ENCODE measurements around the gene ZBTB18.

The ZBTB18 gene

DNA sequence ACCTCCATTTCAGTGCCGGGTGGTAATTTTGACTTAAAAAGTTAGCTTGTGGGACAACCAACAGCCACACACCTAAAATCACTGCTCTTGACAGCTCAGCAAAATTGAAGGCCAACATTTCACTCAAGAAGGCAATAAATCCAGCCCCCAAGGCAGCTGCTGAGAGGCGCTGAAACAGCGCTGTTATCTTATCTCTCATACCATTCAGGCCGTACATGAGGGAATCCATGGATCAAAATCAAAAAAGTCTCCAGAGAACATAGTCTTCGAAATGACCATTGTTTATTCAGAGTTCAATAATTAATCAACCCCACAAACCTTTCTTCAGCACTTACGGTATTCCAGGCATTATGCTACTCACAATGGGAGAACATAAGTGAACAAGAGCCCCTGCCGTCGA, 38.5 kb downstream of the ZBTB18 start:
- H3K4me3 ChIP-seq (ENCODE audit: extremely low read depth, insufficient read depth, low read length, poor library complexity, severe bottlenecking) = no peak overlapping the region
- 91 to 93% methylated on average over 3 to 7 of the region's 8 CpGs for WGBS, 2 experiments (ENCODE audit: insufficient coverage in 2 of 2)
- no peaks in the 10 kb centered on the region for H3K4me1 ChIP-seq (ENCODE audit: control insufficient read depth, insufficient read depth, low read length, poor library complexity, severe bottlenecking)
- H3K36me3 ChIP-seq (ENCODE audit: control insufficient read depth, insufficient read depth, low read length) = no peaks in the 10 kb centered on the region
- no peaks in the 10 kb centered on the region for H3K9me3 ChIP-seq (ENCODE audit: control insufficient read depth, low read length)
- H3K27ac ChIP-seq (ENCODE audit: low read depth, low read length, severe bottlenecking) = no peak overlapping the region

GRCh38 chr1:244090645-244091044, 39.6 kb downstream of the ZBTB18 start:
- 91 to 93% methylated on average over 3 of the region's 3 CpGs for WGBS, 2 experiments (ENCODE audit: insufficient coverage in 2 of 2)
- Histone ChIP-seq H3K4me1 (ENCODE audit: control insufficient read depth, insufficient read depth, low read length, poor library complexity, severe bottlenecking) (no peaks in the 10 kb centered on the region), H3K36me3 (ENCODE audit: control insufficient read depth, insufficient read depth, low read length) (no peaks in the 10 kb centered on the region), H3K27ac (ENCODE audit: low read depth, low read length, severe bottlenecking) (no peak overlapping the region), H3K9me3 (ENCODE audit: control insufficient read depth, low read length) (no peaks in the 10 kb centered on the region), H3K4me3 (ENCODE audit: extremely low read depth, insufficient read depth, low read length, poor library complexity, severe bottlenecking) (no peak overlapping the region)

DNA sequence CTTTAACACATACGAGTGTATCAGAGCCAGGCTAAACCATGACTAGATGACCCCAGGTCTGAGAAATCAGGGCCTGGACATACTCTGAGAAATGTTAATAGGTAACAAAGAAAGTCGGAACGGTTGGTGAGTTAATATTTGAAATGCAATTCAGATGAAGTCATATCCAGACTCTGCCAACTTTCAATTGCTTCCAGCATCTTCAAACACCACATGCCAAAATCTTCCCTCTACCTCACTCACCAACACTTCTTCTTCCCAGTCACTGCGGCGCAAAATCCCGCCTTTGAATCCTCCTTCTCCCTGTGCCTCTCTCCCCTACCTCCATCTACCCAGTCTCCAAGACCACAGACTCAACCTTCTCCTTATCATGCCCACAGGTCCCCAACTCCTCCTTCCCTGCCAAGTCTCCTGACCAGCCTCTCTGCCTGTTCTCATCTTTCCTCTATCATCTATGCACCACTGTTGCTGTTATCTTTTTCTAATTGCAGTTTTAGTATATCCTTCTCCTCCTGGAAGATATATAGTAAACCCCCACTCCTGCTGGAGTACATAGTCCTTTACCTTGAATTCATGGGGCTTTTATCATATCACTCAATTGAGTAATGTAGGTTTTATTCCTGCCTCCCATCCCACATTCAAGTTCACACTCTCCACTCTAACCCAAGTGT, 41.3 kb downstream of the ZBTB18 start:
- H3K4me1 ChIP-seq (ENCODE audit: control insufficient read depth, insufficient read depth, low read length, poor library complexity, severe bottlenecking) = no peaks in the 10 kb centered on the region
- no peak overlapping the region for H3K27ac ChIP-seq (ENCODE audit: low read depth, low read length, severe bottlenecking)
- no peak overlapping the region for H3K4me3 ChIP-seq (ENCODE audit: extremely low read depth, insufficient read depth, low read length, poor library complexity, severe bottlenecking)
- H3K9me3 ChIP-seq (ENCODE audit: control insufficient read depth, low read length) = no peaks in the 10 kb centered on the region
- WGBS, 2 experiments (ENCODE audit: insufficient coverage in 2 of 2) = 98 to 100% methylated on average over 3 to 4 of the region's 6 CpGs
- no peaks in the 10 kb centered on the region for H3K36me3 ChIP-seq (ENCODE audit: control insufficient read depth, insufficient read depth, low read length)

GRCh38 chr1:244092964-244093638, 42.0 kb downstream of the ZBTB18 start:
- Histone ChIP-seq H3K9me3 (ENCODE audit: control insufficient read depth, low read length) (no peaks in the 10 kb centered on the region), H3K4me1 (ENCODE audit: control insufficient read depth, insufficient read depth, low read length, poor library complexity, severe bottlenecking) (no peaks in the 10 kb centered on the region), H3K4me3 (ENCODE audit: extremely low read depth, insufficient read depth, low read length, poor library complexity, severe bottlenecking) (no peak overlapping the region), H3K36me3 (ENCODE audit: control insufficient read depth, insufficient read depth, low read length) (no peaks in the 10 kb centered on the region), H3K27ac (ENCODE audit: low read depth, low read length, severe bottlenecking) (no peak overlapping the region)
- WGBS, 2 experiments (ENCODE audit: insufficient coverage in 2 of 2) = 60 to 73% methylated on average over 8 to 11 of the region's 11 CpGs

GRCh38 chr1:244094880-244095528, 43.9 kb downstream of the ZBTB18 start:
- Histone ChIP-seq H3K9me3 (ENCODE audit: control insufficient read depth, low read length) (peaks cover 6% of the 10 kb centered on the region), H3K4me3 (ENCODE audit: extremely low read depth, insufficient read depth, low read length, poor library complexity, severe bottlenecking) (no peak overlapping the region), H3K36me3 (ENCODE audit: control insufficient read depth, insufficient read depth, low read length) (no peaks in the 10 kb centered on the region), H3K4me1 (ENCODE audit: control insufficient read depth, insufficient read depth, low read length, poor library complexity, severe bottlenecking) (no peaks in the 10 kb centered on the region), H3K27ac (ENCODE audit: low read depth, low read length, severe bottlenecking) (no peak overlapping the region)
- whole genome bisulfite sequencing, 2 experiments (ENCODE audit: insufficient coverage in 2 of 2) = 86 to 97% methylated on average over 3 to 7 of the region's 9 CpGs

GRCh38 chr1:244095529-244095911, 44.4 kb downstream of the ZBTB18 start:
- peaks cover 6% of the 10 kb centered on the region for H3K9me3 ChIP-seq (ENCODE audit: control insufficient read depth, low read length)
- no peak overlapping the region for H3K4me3 ChIP-seq (ENCODE audit: extremely low read depth, insufficient read depth, low read length, poor library complexity, severe bottlenecking)
- H3K27ac ChIP-seq (ENCODE audit: low read depth, low read length, severe bottlenecking) = no peak overlapping the region
- H3K4me1 ChIP-seq (ENCODE audit: control insufficient read depth, insufficient read depth, low read length, poor library complexity, severe bottlenecking) = no peaks in the 10 kb centered on the region
- 83 to 93% methylated on average over 2 to 3 of the region's 4 CpGs for WGBS, 2 experiments (ENCODE audit: insufficient coverage in 2 of 2)
- no peaks in the 10 kb centered on the region for H3K36me3 ChIP-seq (ENCODE audit: control insufficient read depth, insufficient read depth, low read length)

GRCh38 chr1:244096066-244096610, 45.1 kb downstream of the ZBTB18 start:
- no peak overlapping the region for H3K4me3 ChIP-seq (ENCODE audit: extremely low read depth, insufficient read depth, low read length, poor library complexity, severe bottlenecking)
- 94% methylated on average over 6 to 9 of the region's 13 CpGs for WGBS, 2 experiments (ENCODE audit: insufficient coverage in 2 of 2)
- H3K4me1 ChIP-seq (ENCODE audit: control insufficient read depth, insufficient read depth, low read length, poor library complexity, severe bottlenecking) = no peaks in the 10 kb centered on the region
- H3K36me3 ChIP-seq (ENCODE audit: control insufficient read depth, insufficient read depth, low read length) = no peaks in the 10 kb centered on the region
- H3K27ac ChIP-seq (ENCODE audit: low read depth, low read length, severe bottlenecking) = no peak overlapping the region
- peaks cover 6% of the 10 kb centered on the region for H3K9me3 ChIP-seq (ENCODE audit: control insufficient read depth, low read length)

DNA sequence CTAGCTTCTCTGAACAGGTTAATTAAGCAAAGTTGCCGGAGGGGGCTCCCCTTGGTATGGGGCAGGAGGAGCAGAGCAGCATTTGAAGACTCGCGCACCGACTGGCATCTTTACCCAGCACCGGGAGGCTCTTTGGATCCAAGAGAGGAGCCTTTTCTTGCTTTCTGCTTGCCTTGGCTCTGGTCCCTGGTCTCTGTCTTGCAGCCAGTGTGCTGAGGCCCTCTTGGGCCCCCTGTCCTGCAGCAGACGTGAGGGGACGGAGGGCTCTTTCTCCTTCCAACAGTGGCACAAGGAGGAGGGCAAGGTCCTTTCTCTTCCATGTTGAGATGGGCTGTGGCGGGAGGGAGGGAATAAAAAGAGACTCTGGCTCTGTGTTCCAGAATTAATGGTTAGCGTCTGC, 45.6 kb downstream of the ZBTB18 start:
- 91 to 95% methylated on average over 7 of the region's 9 CpGs for WGBS, 2 experiments (ENCODE audit: insufficient coverage in 2 of 2)
- H3K9me3 ChIP-seq (ENCODE audit: control insufficient read depth, low read length) = peaks cover 6% of the 10 kb centered on the region
- H3K4me1 ChIP-seq (ENCODE audit: control insufficient read depth, insufficient read depth, low read length, poor library complexity, severe bottlenecking) = no peaks in the 10 kb centered on the region
- no peak overlapping the region for H3K27ac ChIP-seq (ENCODE audit: low read depth, low read length, severe bottlenecking)
- H3K36me3 ChIP-seq (ENCODE audit: control insufficient read depth, insufficient read depth, low read length) = no peaks in the 10 kb centered on the region
- no peak overlapping the region for H3K4me3 ChIP-seq (ENCODE audit: extremely low read depth, insufficient read depth, low read length, poor library complexity, severe bottlenecking)

DNA sequence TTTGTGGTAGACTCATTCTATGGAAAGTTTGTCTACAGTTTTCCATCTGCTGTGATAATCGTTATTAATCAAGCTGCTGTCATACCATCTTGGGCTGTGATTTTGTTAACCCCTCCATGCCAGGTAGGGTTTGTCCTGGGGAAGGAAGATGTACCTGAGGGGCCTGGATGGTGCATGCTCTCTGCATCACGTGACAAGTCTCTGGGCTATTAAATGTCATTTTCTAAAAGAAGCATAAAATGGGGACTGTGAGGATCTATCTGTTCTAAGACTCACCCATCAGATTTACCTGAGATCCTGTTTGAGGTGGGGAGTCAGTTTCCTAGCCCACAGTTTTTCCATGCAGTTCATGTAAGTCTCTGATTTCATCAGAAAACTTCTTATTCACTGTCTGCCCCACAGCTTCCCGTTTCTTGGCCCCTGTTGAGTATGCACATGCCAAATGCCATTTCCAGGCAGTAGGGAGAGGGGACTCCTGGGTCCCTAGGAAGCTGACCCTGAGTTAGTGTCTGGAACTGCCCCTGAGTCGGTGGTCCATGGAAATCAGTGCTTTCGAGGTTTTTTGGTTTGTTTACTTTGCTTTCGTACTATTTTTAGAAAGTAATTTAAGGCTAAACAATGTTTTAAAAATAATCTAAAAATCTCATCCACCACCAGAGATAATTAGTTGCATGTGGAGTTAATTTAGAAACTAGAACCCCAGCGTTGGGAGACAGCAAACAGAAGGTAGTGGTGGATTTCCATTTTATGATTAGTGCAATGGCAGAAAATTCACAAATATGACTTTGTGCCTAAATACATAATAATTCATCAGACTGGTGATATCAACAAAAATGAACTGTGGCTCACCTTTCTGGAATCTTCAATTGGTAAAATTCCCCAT, 46.7 kb downstream of the ZBTB18 start:
- H3K9me3 ChIP-seq (ENCODE audit: control insufficient read depth, low read length) = peaks cover 6% of the 10 kb centered on the region
- H3K36me3 ChIP-seq (ENCODE audit: control insufficient read depth, insufficient read depth, low read length) = no peaks in the 10 kb centered on the region
- no peaks in the 10 kb centered on the region for H3K4me1 ChIP-seq (ENCODE audit: control insufficient read depth, insufficient read depth, low read length, poor library complexity, severe bottlenecking)
- no peak overlapping the region for H3K4me3 ChIP-seq (ENCODE audit: extremely low read depth, insufficient read depth, low read length, poor library complexity, severe bottlenecking)
- 83% methylated on average over 3 of the region's 7 CpGs; no CpG with 5 or more reads in 1 of the 2 experiments for WGBS, 2 experiments (ENCODE audit: insufficient coverage in 2 of 2)
- no peak overlapping the region for H3K27ac ChIP-seq (ENCODE audit: low read depth, low read length, severe bottlenecking)

- H3K4me1 ChIP-seq (ENCODE audit: control insufficient read depth, insufficient read depth, low read length, poor library complexity, severe bottlenecking) = no peaks in the 10 kb centered on the region
- WGBS, 2 experiments (ENCODE audit: insufficient coverage in 2 of 2) = 93 to 97% methylated on average over 16 of the region's 19 CpGs
- no peak overlapping the region for H3K27ac ChIP-seq (ENCODE audit: low read depth, low read length, severe bottlenecking)
- H3K9me3 ChIP-seq (ENCODE audit: control insufficient read depth, low read length) = peaks cover 6% of the 10 kb centered on the region
- H3K36me3 ChIP-seq (ENCODE audit: control insufficient read depth, insufficient read depth, low read length) = no peaks in the 10 kb centered on the region
- H3K4me3 ChIP-seq (ENCODE audit: extremely low read depth, insufficient read depth, low read length, poor library complexity, severe bottlenecking) = no peak overlapping the region
These were observed 48.3 kb downstream of the ZBTB18 start for GRCh38 chr1:244099258-244099930.
